Neural crest cell (in vitro differentiated cells): Measurements from ENCODE around the gene HS6ST1. TPM values are rescaled to one million over a fixed set of nuclear protein-coding genes. Genes with fewer than 3 reads are reported as not detected.

Source experiments
- DNase-seq: peaks from one replicate; pipeline ENCODE4 v3.0.0; 2021; ENCODE audit warnings: low read depth, mixed read lengths, low spot score
- H3K27ac Mint-ChIP-seq: one replicate; pipeline ENCODE4 v1.8.0; 2021; ENCODE audit warnings: mild to moderate bottlenecking, mixed read lengths; ENCODE audit not compliant: unreplicated experiment
- H3K27me3 Mint-ChIP-seq: 2 replicates; pipeline ENCODE4 v1.8.0; 2021; ENCODE audit warnings: low read depth, mild to moderate bottlenecking, mixed read lengths
- H3K36me3 Mint-ChIP-seq: 2 replicates; pipeline ENCODE4 v1.8.0; 2021; ENCODE audit warnings: low read depth, mild to moderate bottlenecking, mixed read lengths
- H3K4me1 Mint-ChIP-seq: 2 replicates; pipeline ENCODE4 v1.8.0; 2021; ENCODE audit warnings: mixed read lengths
- H3K4me3 Mint-ChIP-seq: one replicate; pipeline ENCODE4 v1.8.0; 2021; ENCODE audit warnings: mild to moderate bottlenecking, mixed read lengths
- H3K9me3 Mint-ChIP-seq: 2 replicates; pipeline ENCODE4 v1.8.0; 2021; ENCODE audit warnings: mixed read lengths
- CTCF ChIP-seq: fragments of 200-600 bp; sonication (generic); conservative IDR thresholded peaks from 2 replicates; pipeline ENCODE4 v1.5.0; 2021; ENCODE audit warnings: antibody characterized with exemption, mild to moderate bottlenecking
- total RNA-seq: library from RNA; stranded (reverse); gene quantifications from 2 replicates; pipeline ENCODE4 v1.2.1, GENCODE V29; 2021

The HS6ST1 gene
- total RNA-seq, 1 donor from 2014 or later: 39.8 TPM

- peak; percentile 86 for TF ChIP-seq CTCF
- no peaks in the 10 kb centered on the region for H3K9me3 Mint-ChIP-seq
- peaks cover 9% of the 10 kb centered on the region for H3K4me1 Mint-ChIP-seq
- H3K27me3 Mint-ChIP-seq: peaks cover 8% of the 10 kb centered on the region
- peak overlapping the region; percentile 89 for H3K4me3 Mint-ChIP-seq
- no peak overlapping the region for H3K27ac Mint-ChIP-seq
- no peaks in the 10 kb centered on the region for H3K36me3 Mint-ChIP-seq
- DNase-seq: peak; percentile 83
Observed at GRCh38 chr2:128232965-128233789, 85.5 kb downstream of the HS6ST1 start.

- Mint-ChIP-seq H3K27me3 (peaks cover 6% of the 10 kb centered on the region), H3K27ac (no peak overlapping the region), H3K36me3 (no peaks in the 10 kb centered on the region), H3K4me1 (peaks cover 4% of the 10 kb centered on the region), H3K9me3 (peaks cover 2% of the 10 kb centered on the region), H3K4me3 (no peak overlapping the region)
- no peak for TF ChIP-seq CTCF
- no peak for DNase-seq
Observed at GRCh38 chr2:128228894-128229293, 89.8 kb downstream of the HS6ST1 start.

- Mint-ChIP-seq H3K4me3 (no peak overlapping the region), H3K9me3 (peaks cover 2% of the 10 kb centered on the region), H3K4me1 (no peaks in the 10 kb centered on the region), H3K27me3 (peaks cover 6% of the 10 kb centered on the region), H3K36me3 (no peaks in the 10 kb centered on the region), H3K27ac (no peak overlapping the region)
- TF ChIP-seq CTCF: no peak
- no peak for DNase-seq
Observed at GRCh38 chr2:128227862-128228261, 90.8 kb downstream of the HS6ST1 start.

- H3K27ac Mint-ChIP-seq: no peak overlapping the region
Observed at GRCh38 chr2:128219891-128220290, 98.8 kb downstream of the HS6ST1 start.

GRCh38 chr2:128217671-128218070 lies 101.0 kb downstream of the HS6ST1 start:
- Mint-ChIP-seq H3K4me1 (no peaks in the 10 kb centered on the region), H3K9me3 (peaks cover 4% of the 10 kb centered on the region), H3K36me3 (no peaks in the 10 kb centered on the region), H3K27ac (no peak overlapping the region), H3K4me3 (no peak overlapping the region), H3K27me3 (no peaks in the 10 kb centered on the region)
- TF ChIP-seq CTCF: no peak
- DNase-seq: no peak

More at GRCh38 chr2:128219891-128220290, 98.8 kb downstream of the HS6ST1 start:
- Mint-ChIP-seq H3K27me3 (no peaks in the 10 kb centered on the region), H3K36me3 (no peaks in the 10 kb centered on the region), H3K4me3 (no peak overlapping the region), H3K9me3 (peaks cover 4% of the 10 kb centered on the region), H3K4me1 (no peaks in the 10 kb centered on the region)
- DNase-seq: no peak
- no peak for TF ChIP-seq CTCF
